Neutrophil (primary cell): ENCODE data around the gene CFAP65.

Experiments
- H3K27ac ChIP-seq: fragments of 200-600 bp; sonication (generic); 2 replicates; pipeline ENCODE4 v1.5.1; 2016; ENCODE audit warnings: mild to moderate bottlenecking, moderate library complexity
- H3K27me3 ChIP-seq: fragments of 200-600 bp; sonication (generic); 2 replicates; pipeline ENCODE4 v1.6.0; 2016; ENCODE audit warnings: mild to moderate bottlenecking
- H3K36me3 ChIP-seq: fragments of 200-600 bp; sonication (generic); 2 replicates; pipeline ENCODE4 v1.5.1; 2017
- H3K4me1 ChIP-seq, 2 experiments: fragments of 200-600 bp in 1 of 2; sonication (generic) in 1 of 2; 1 replicate in 1 of 2; 2 replicates in 1 of 2; pipeline versions ENCODE4 v1.5.1 to v1.6.1; 2013 to 2016; ENCODE audit warnings: low read depth in 1 of 2, low read length in 1 of 2, mild to moderate bottlenecking in 1 of 2, moderate library complexity in 1 of 2; ENCODE audit not compliant: control insufficient read depth in 1 of 2, insufficient read depth in 1 of 2
- H3K4me3 ChIP-seq, 2 experiments: fragments of 200-600 bp in 1 of 2; sonication (generic) in 1 of 2; 1 replicate in 1 of 2; 2 replicates in 1 of 2; pipeline ENCODE4 v1.5.1; 2013 to 2016; ENCODE audit warnings: low read depth in 1 of 2, low read length in 1 of 2, mild to moderate bottlenecking in 1 of 2, moderate library complexity in 1 of 2
- H3K9me3 ChIP-seq: fragments of 200-600 bp; sonication (generic); 2 replicates; pipeline ENCODE4 v1.5.1; 2016
- CTCF ChIP-seq: fragments of 200-600 bp; sonication (generic); IDR thresholded peaks from 2 replicates; pipeline ENCODE4 v1.5.1; 2016; ENCODE audit warnings: antibody characterized with exemption

Gene CFAP65

GRCh38 chr2:218956039-218956438 is 85.3 kb downstream of the CFAP65 start:
- Histone ChIP-seq H3K9me3 (no peaks in the 10 kb centered on the region), H3K27me3 (peaks cover 90% of the 10 kb centered on the region), H3K4me3 (no peak overlapping the region), H3K36me3 (no peaks in the 10 kb centered on the region), H3K27ac (no peak overlapping the region), H3K4me1 (peaks cover 0 to 4% of the 10 kb centered on the region in 2 experiments)
- TF ChIP-seq CTCF, result no peak

- H3K4me3 ChIP-seq, result no peak overlapping the region
- no peak for TF ChIP-seq CTCF
- peaks cover 88% of the 10 kb centered on the region for H3K27me3 ChIP-seq
- H3K36me3 ChIP-seq, result no peaks in the 10 kb centered on the region
- no peaks in the 10 kb centered on the region for H3K9me3 ChIP-seq
- peaks cover 0 to 4% of the 10 kb centered on the region in 2 experiments for H3K4me1 ChIP-seq
- no peak overlapping the region for H3K27ac ChIP-seq
Measured at GRCh38 chr2:218954541-218955300, 86.6 kb downstream of the CFAP65 start.

GRCh38 chr2:218953366-218953954 is 87.9 kb downstream of the CFAP65 start:
- Histone ChIP-seq H3K36me3 (no peaks in the 10 kb centered on the region), H3K4me1 (no peaks in the 10 kb centered on the region), H3K9me3 (no peaks in the 10 kb centered on the region), H3K27ac (no peak overlapping the region), H3K4me3 (no peak overlapping the region), H3K27me3 (peaks cover 88% of the 10 kb centered on the region)
- no peak for TF ChIP-seq CTCF
